Right renal cortex interstitium (tissue), 3 donors: ENCODE data around the gene ERC1. TPM values are rescaled to one million over a fixed set of nuclear protein-coding genes. Genes with fewer than 3 reads are reported as not detected.
"Not testable (repeated sequence)": the region's sequence is repeated elsewhere in the genome, so short reads cannot be mapped to it uniquely, and the experiment has no call there.

ENCODE experiments used
- DNase-seq, 3 donors: peaks; one replicate each; pipeline ENCODE4 v3.0.0-alpha.2; 2013; ENCODE audit warnings: low read depth in 3 of 3, low spot score in 2 of 3
- polyA plus RNA-seq, 3 donors: library from polyadenylated mRNA; unstranded; fragments of 120-200 nt; gene quantifications; one replicate each; pipeline ENCODE4 v1.2.1, GENCODE V29; 2013; ENCODE audit not compliant: insufficient read length in 3 of 3

The ERC1 gene
- polyA plus RNA-seq, 3 donors: 39.5 to 44.9 (median 40.3) TPM

GRCh38 chr12:1176191-1176590 is 185.2 kb downstream of the ERC1 start:
- no peak for DNase-seq

GRCh38 chr12:1179128-1179527 is 188.1 kb downstream of the ERC1 start:
- DNase-seq: no peak

- no peak for DNase-seq
These were observed 191.0 kb downstream of the ERC1 start for GRCh38 chr12:1182069-1182468.

GRCh38 chr12:1184402-1184801 is 193.4 kb downstream of the ERC1 start:
- no peak for DNase-seq

GRCh38 chr12:1185460-1186182 is 194.6 kb downstream of the ERC1 start:
- no peak for DNase-seq

- no peak for DNase-seq
These were observed 195.3 kb downstream of the ERC1 start for GRCh38 chr12:1186298-1186697.

- no peak for DNase-seq
These were observed 197.0 kb downstream of the ERC1 start for GRCh38 chr12:1188016-1188415.

- no peak for DNase-seq
These were observed 198.1 kb downstream of the ERC1 start for GRCh38 chr12:1189163-1189562.

GRCh38 chr12:1195513-1195912 is 204.5 kb downstream of the ERC1 start:
- no peak for DNase-seq

- no peak for DNase-seq
These were observed 206.4 kb downstream of the ERC1 start for GRCh38 chr12:1197264-1198018.

GRCh38 chr12:1198854-1199253 is 207.8 kb downstream of the ERC1 start:
- DNase-seq: not testable (repeated sequence)

- DNase-seq: no peak
These were observed 208.7 kb downstream of the ERC1 start for GRCh38 chr12:1199700-1200099.

- no peak for DNase-seq
These were observed 210.0 kb downstream of the ERC1 start for GRCh38 chr12:1201030-1201429.

- no peak for DNase-seq
These were observed 210.9 kb downstream of the ERC1 start for GRCh38 chr12:1201886-1202285.

GRCh38 chr12:1203735-1204019 is 212.7 kb downstream of the ERC1 start:
- DNase-seq: no peak

- no peak for DNase-seq
These were observed 213.6 kb downstream of the ERC1 start for GRCh38 chr12:1204581-1205121.

- DNase-seq: no peak
These were observed 214.6 kb downstream of the ERC1 start for GRCh38 chr12:1205512-1206060.

- no peak for DNase-seq
These were observed 215.2 kb downstream of the ERC1 start for GRCh38 chr12:1206118-1206734.

GRCh38 chr12:1207276-1207675 is 216.3 kb downstream of the ERC1 start:
- no peak for DNase-seq

- DNase-seq: not testable (repeated sequence)
These were observed 217.7 kb downstream of the ERC1 start for GRCh38 chr12:1208719-1209118.

GRCh38 chr12:1212526-1212925 is 221.5 kb downstream of the ERC1 start:
- DNase-seq: no peak
